ENCODE data around the gene DMD.

DNA sequence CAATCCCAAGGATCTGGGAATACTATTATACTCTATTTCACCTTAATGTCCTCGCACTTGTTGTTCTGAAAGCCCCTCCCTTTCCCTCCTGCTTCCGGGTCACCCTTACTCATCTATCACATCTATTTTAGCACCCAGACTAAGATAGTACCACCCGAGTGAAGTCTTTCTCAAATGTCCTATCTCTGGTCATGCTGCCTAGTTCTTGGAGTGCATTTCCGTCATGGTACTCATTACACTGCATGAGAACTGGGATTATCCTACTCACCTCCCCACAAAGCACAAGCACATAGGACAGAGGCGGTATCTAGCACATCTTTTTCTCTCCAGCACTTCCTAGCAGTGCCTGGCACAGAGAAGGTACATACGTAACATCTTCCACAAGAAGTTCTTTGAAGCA is 1195.2 kb downstream of the DMD start:
- TF ChIP-seq, protein P1, sequence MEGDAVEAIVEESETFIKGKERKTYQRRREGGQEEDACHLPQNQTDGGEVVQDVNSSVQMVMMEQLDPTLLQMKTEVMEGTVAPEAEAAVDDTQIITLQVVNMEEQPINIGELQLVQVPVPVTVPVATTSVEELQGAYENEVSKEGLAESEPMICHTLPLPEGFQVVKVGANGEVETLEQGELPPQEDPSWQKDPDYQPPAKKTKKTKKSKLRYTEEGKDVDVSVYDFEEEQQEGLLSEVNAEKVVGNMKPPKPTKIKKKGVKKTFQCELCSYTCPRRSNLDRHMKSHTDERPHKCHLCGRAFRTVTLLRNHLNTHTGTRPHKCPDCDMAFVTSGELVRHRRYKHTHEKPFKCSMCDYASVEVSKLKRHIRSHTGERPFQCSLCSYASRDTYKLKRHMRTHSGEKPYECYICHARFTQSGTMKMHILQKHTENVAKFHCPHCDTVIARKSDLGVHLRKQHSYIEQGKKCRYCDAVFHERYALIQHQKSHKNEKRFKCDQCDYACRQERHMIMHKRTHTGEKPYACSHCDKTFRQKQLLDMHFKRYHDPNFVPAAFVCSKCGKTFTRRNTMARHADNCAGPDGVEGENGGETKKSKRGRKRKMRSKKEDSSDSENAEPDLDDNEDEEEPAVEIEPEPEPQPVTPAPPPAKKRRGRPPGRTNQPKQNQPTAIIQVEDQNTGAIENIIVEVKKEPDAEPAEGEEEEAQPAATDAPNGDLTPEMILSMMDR (conservative IDR thresholded peaks at IDR 0.05) = no peak
- TF ChIP-seq EZH2 (IDR thresholded peaks at IDR 0.05; ENCODE audit: low read depth) = no peak
